ENCODE results near the gene MGAT4A.

Gene MGAT4A

GRCh38 chr2:98649135-98649991 is 81.6 kb downstream of the MGAT4A start:
- TF ChIP-seq RAD21 (IDR thresholded peaks at IDR 0.05; ENCODE audit: low read depth) (peak; percentile 97), FOXM1 (IDR thresholded peaks at IDR 0.05; ENCODE audit: borderline replicate concordance, low read depth) (no peak)

- TF ChIP-seq CEBPB (IDR thresholded peaks at IDR 0.05) (no peak), TCF12 (IDR thresholded peaks at IDR 0.05; ENCODE audit: low read depth) (no peak), TAF1 (IDR thresholded peaks at IDR 0.05; ENCODE audit: low read depth) (no peak), FOXM1 (IDR thresholded peaks at IDR 0.05; ENCODE audit: borderline replicate concordance, low read depth) (no peak), TEAD4 (IDR thresholded peaks at IDR 0.05) (no peak), REST (IDR thresholded peaks at IDR 0.05; ENCODE audit: low read depth) (no peak), EGR1 (IDR thresholded peaks at IDR 0.05) (no peak), CREB1 (IDR thresholded peaks at IDR 0.05; ENCODE audit: low read depth) (no peak), RAD21 (IDR thresholded peaks at IDR 0.05; ENCODE audit: low read depth) (no peak), YY1 (IDR thresholded peaks at IDR 0.05; ENCODE audit: low read depth) (no peak), EP300 (IDR thresholded peaks at IDR 0.05; ENCODE audit: borderline replicate concordance) (no peak), USF1 (IDR thresholded peaks at IDR 0.05) (no peak), NFIC (IDR thresholded peaks at IDR 0.05) (no peak), MAX (IDR thresholded peaks at IDR 0.05) (no peak), ZBTB7A (IDR thresholded peaks at IDR 0.05; ENCODE audit: low read depth) (no peak)
Measured at GRCh38 chr2:98648451-98648850, 82.5 kb downstream of the MGAT4A start.

- TF ChIP-seq MAX (IDR thresholded peaks at IDR 0.05) (no peak), NFIC (IDR thresholded peaks at IDR 0.05) (no peak), EP300 (IDR thresholded peaks at IDR 0.05; ENCODE audit: borderline replicate concordance) (no peak), CEBPB (IDR thresholded peaks at IDR 0.05) (no peak), TEAD4 (IDR thresholded peaks at IDR 0.05) (no peak), ZBTB7A (IDR thresholded peaks at IDR 0.05; ENCODE audit: low read depth) (no peak), EGR1 (IDR thresholded peaks at IDR 0.05) (no peak), TAF1 (IDR thresholded peaks at IDR 0.05; ENCODE audit: low read depth) (no peak), TCF12 (IDR thresholded peaks at IDR 0.05; ENCODE audit: low read depth) (no peak), CREB1 (IDR thresholded peaks at IDR 0.05; ENCODE audit: low read depth) (no peak), FOXM1 (IDR thresholded peaks at IDR 0.05; ENCODE audit: borderline replicate concordance, low read depth) (no peak), USF1 (IDR thresholded peaks at IDR 0.05) (no peak)
Measured at GRCh38 chr2:98647636-98648035, 83.3 kb downstream of the MGAT4A start.

- no peak for TF ChIP-seq REST (IDR thresholded peaks at IDR 0.05; ENCODE audit: low read depth)
- no peak for TF ChIP-seq TCF12 (IDR thresholded peaks at IDR 0.05; ENCODE audit: low read depth)
Measured at GRCh38 chr2:98643496-98644100, 87.3 kb downstream of the MGAT4A start.

- TF ChIP-seq CEBPB (IDR thresholded peaks at IDR 0.05) (no peak), TEAD4 (IDR thresholded peaks at IDR 0.05) (no peak), EP300 (IDR thresholded peaks at IDR 0.05; ENCODE audit: borderline replicate concordance) (no peak), TCF12 (IDR thresholded peaks at IDR 0.05; ENCODE audit: low read depth) (no peak), FOXM1 (IDR thresholded peaks at IDR 0.05; ENCODE audit: borderline replicate concordance, low read depth) (no peak), YY1 (IDR thresholded peaks at IDR 0.05; ENCODE audit: low read depth) (no peak), NFIC (IDR thresholded peaks at IDR 0.05) (no peak), RAD21 (IDR thresholded peaks at IDR 0.05; ENCODE audit: low read depth) (no peak), MAX (IDR thresholded peaks at IDR 0.05) (no peak), TAF1 (IDR thresholded peaks at IDR 0.05; ENCODE audit: low read depth) (no peak), REST (IDR thresholded peaks at IDR 0.05; ENCODE audit: low read depth) (no peak), CREB1 (IDR thresholded peaks at IDR 0.05; ENCODE audit: low read depth) (no peak), USF1 (IDR thresholded peaks at IDR 0.05) (no peak)
Measured at GRCh38 chr2:98637401-98638147, 93.4 kb downstream of the MGAT4A start.
